ENCODE measurements around the gene ZFX. TPM values are rescaled to one million over a fixed set of nuclear protein-coding genes. Genes with fewer than 3 reads are reported as not detected.
"Not testable (repeated sequence)": the region's sequence is repeated elsewhere in the genome, so short reads cannot be mapped to it uniquely, and the experiment has no call there.

ZFX gene
- total RNA-seq (2014; rRNA removed; shearing (Covaris generic)) = 22.6 and 27.5 TPM in 2 replicates

- Histone ChIP-seq H3K4me1 (peaks cover 18% of the 10 kb centered on the region), H3K27me3 (no peaks in the 10 kb centered on the region), H3K4me3 (peak within 1 kb of the TSS; percentile 69), H3K36me3 (peaks cover 8% of the 10 kb centered on the region), H3K27ac (peak within 1 kb of the TSS; percentile 97), H3K9me3 (replicated peaks) (no peaks in the 10 kb centered on the region)
- DNase-seq = peak; percentile 54 to 69
Measured at GRCh38 chrX:24149351-24150050, at the start of gene ZFX. TSS of gene ZFX (plus strand) at chrX:24149729. CDS start at chrX:24172743, 23,014 bp downstream.

DNA sequence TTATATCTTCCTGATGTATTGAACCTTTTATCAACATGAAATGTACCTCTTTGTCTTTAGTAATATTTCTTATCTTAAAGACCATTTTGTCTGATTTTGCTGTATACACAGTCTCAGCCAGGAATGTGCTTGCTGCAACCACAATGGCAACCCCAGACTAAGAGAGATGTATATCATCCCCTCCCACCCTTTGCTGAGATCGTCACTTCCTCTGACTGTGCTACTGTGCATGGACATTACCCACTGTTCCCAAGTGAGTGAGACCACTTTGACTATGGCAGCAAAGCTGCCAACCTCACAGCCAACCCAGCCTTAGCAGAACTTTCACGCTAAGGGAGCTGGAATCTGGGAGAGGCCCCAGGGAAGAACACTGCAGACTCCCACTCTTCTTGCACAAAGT, 48.8 kb upstream of the ZFX start:
- Histone ChIP-seq H3K27me3 (no peaks in the 10 kb centered on the region), H3K36me3 (no peaks in the 10 kb centered on the region), H3K4me3 (no peak overlapping the region), H3K9me3 (replicated peaks) (no peaks in the 10 kb centered on the region), H3K4me1 (no peaks in the 10 kb centered on the region; the same call in 1 of the 2 replicates), H3K27ac (no peak overlapping the region)
- no peak for DNase-seq

DNA sequence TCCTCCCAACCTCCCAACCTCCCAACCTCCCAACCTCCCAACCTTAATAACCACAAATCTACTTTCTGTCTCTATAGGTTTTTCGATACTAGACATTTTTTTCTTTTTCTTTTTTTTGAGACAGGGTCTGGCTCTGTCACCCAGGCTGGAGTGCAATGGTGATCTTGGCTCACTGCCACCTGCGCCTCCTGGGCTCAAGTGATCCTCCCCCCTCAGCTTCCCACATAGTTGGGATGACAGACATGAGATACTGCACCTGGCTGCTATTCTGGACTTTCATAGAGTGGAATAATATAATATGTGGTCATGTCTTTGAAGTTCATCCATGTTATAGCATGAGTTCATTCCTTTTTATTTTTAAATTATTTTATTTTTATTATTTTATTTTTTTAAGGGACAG, 39.5 kb upstream of the ZFX start:
- H3K4me3 ChIP-seq = no peak overlapping the region
- DNase-seq = peak in 1 of 2 experiments; percentile 22
- no peaks in the 10 kb centered on the region for H3K4me1 ChIP-seq
- no peak overlapping the region for H3K27ac ChIP-seq
- H3K9me3 ChIP-seq (replicated peaks) = no peaks in the 10 kb centered on the region
- H3K36me3 ChIP-seq = no peaks in the 10 kb centered on the region
- no peaks in the 10 kb centered on the region for H3K27me3 ChIP-seq

- DNase-seq = no peak
- Histone ChIP-seq H3K9me3 (replicated peaks) (no peaks in the 10 kb centered on the region), H3K27ac (no peak overlapping the region), H3K4me1 (no peaks in the 10 kb centered on the region), H3K36me3 (no peaks in the 10 kb centered on the region), H3K4me3 (no peak overlapping the region), H3K27me3 (no peaks in the 10 kb centered on the region)
Measured at GRCh38 chrX:24113181-24113580, 36.3 kb upstream of the ZFX start.

DNA sequence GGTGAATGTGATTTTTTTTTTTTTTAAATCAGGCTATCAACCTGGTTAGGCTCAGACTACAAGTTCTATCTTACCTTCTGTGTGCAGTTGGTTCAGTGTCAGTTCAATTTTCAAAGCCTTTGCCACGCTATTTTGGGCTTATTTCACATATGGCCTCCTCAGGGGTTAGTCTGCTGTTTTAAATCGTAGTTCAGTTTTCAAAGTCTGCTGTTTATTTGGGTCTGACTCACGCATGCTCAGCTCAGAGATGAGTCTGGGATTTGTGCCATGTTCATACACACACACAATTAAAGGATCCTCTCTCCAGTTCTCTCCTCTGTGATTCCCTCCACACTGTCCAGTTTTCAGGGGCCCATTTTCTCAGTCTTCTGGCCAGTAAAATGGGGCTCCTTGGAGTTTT, 32.3 kb upstream of the ZFX start:
- H3K27ac ChIP-seq = no peak overlapping the region
- no peaks in the 10 kb centered on the region for H3K27me3 ChIP-seq
- H3K36me3 ChIP-seq = no peaks in the 10 kb centered on the region
- no peak for DNase-seq
- no peak overlapping the region for H3K4me3 ChIP-seq
- no peaks in the 10 kb centered on the region for H3K4me1 ChIP-seq
- no peaks in the 10 kb centered on the region for H3K9me3 ChIP-seq (replicated peaks)

DNA sequence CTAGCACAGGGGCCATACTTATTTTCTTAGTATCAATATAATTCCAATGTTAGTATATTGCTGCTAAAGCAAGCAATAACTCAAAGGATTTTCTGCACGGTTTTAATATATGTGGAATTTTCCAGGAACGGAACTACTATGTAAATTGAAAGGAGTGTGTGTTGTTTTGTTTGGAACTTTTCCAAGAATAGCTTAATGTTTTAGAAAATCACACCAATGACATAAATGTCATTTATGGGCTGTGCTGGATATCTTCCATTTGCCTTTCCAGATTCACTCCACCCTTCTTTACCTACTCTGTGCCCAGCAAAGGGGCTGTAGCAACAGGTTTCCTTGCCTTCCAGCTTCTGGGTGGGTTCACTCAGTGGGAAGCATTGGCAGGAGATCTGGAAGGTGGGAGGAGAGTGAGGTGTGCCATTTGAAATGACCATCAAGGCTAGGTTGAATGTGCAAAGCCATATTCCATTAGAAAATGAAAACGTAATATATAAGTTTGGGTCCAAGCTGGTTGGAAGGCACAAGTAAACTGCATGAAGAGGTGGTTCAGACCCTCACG, 25.2 kb upstream of the ZFX start:
- Histone ChIP-seq H3K27ac (no peak overlapping the region), H3K9me3 (replicated peaks) (no peaks in the 10 kb centered on the region), H3K4me1 (no peaks in the 10 kb centered on the region), H3K27me3 (no peaks in the 10 kb centered on the region), H3K36me3 (no peaks in the 10 kb centered on the region), H3K4me3 (no peak overlapping the region)
- DNase-seq = peak in 1 of 2 experiments; percentile 3

GRCh38 chrX:24125028-24125612, 24.4 kb upstream of the ZFX start:
- Histone ChIP-seq H3K27ac (no peak overlapping the region), H3K9me3 (replicated peaks) (no peaks in the 10 kb centered on the region), H3K27me3 (no peaks in the 10 kb centered on the region), H3K4me3 (no peak overlapping the region), H3K36me3 (no peaks in the 10 kb centered on the region), H3K4me1 (no peaks in the 10 kb centered on the region)
- DNase-seq = no peak

DNA sequence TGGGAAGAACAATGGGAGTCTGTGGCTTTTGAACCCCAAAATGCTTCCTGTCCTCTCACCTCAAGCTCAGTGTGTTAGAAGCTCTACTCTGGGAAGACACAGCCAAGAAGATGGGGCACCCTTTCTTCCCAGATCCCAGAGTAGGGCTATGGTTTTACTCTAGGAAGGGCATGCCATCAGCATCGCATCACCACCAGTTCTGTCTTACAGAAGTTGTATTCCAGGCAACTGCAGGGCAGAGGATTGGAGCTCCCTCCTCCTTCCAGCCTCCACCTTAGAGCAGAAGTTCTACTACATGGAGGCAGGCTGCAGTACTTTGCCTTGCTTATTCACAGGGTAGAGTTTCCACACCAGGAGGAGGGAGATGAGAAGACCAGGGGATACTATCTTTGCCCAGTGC, 18.1 kb upstream of the ZFX start:
- no peaks in the 10 kb centered on the region for H3K27me3 ChIP-seq
- H3K9me3 ChIP-seq (replicated peaks) = no peaks in the 10 kb centered on the region
- H3K4me1 ChIP-seq = no peaks in the 10 kb centered on the region
- H3K36me3 ChIP-seq = no peaks in the 10 kb centered on the region
- H3K27ac ChIP-seq = no peak overlapping the region
- H3K4me3 ChIP-seq = no peak overlapping the region
- DNase-seq = no peak

GRCh38 chrX:24133312-24133711, 16.2 kb upstream of the ZFX start:
- H3K27me3 ChIP-seq = no peaks in the 10 kb centered on the region
- H3K9me3 ChIP-seq (replicated peaks) = no peaks in the 10 kb centered on the region
- H3K4me1 ChIP-seq = no peaks in the 10 kb centered on the region
- no peak overlapping the region for H3K27ac ChIP-seq
- no peak for DNase-seq
- no peak overlapping the region for H3K4me3 ChIP-seq
- H3K36me3 ChIP-seq = no peaks in the 10 kb centered on the region

GRCh38 chrX:24135768-24136167, 13.8 kb upstream of the ZFX start:
- not testable (repeated sequence) for H3K9me3 ChIP-seq (replicated peaks); H3K4me1 ChIP-seq; H3K4me3 ChIP-seq; H3K27me3 ChIP-seq; H3K27ac ChIP-seq; H3K36me3 ChIP-seq; DNase-seq

GRCh38 chrX:24137192-24137591, 12.3 kb upstream of the ZFX start:
- Histone ChIP-seq H3K4me1 (no peaks in the 10 kb centered on the region), H3K4me3 (no peak overlapping the region), H3K9me3 (replicated peaks) (no peaks in the 10 kb centered on the region), H3K36me3 (no peaks in the 10 kb centered on the region), H3K27ac (no peak overlapping the region), H3K27me3 (no peaks in the 10 kb centered on the region)
- no peak for DNase-seq

DNA sequence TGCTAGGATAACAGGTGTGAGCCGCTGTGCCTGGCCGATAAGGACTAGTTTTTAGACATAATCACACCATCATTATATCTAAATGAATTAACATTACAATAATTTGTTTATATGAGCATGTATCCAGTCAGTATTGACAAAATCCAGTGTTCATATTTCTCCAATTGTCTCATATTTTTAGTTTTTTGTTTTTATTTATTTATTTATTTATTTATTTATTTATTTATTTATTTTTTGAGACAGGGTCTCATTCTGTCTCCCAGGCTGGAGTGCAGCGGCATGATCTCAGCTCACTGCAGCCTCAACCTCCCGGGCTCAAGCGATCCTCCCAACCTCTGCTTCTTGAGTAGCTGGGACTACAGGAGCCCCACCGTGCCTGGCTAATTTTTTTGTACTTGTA, 5.5 kb upstream of the ZFX start:
- H3K9me3 ChIP-seq (replicated peaks); H3K27ac ChIP-seq; H3K36me3 ChIP-seq; DNase-seq; H3K27me3 ChIP-seq; H3K4me3 ChIP-seq: not testable (repeated sequence)
- peaks cover 16% of the 10 kb centered on the region for H3K4me1 ChIP-seq

GRCh38 chrX:24144528-24144927, 5.0 kb upstream of the ZFX start:
- H3K4me3 ChIP-seq = no peak overlapping the region
- DNase-seq = no peak
- no peaks in the 10 kb centered on the region for H3K9me3 ChIP-seq (replicated peaks)
- no peak overlapping the region for H3K27ac ChIP-seq
- H3K4me1 ChIP-seq = peaks cover 16% of the 10 kb centered on the region
- no peaks in the 10 kb centered on the region for H3K36me3 ChIP-seq
- H3K27me3 ChIP-seq = no peaks in the 10 kb centered on the region

- no peaks in the 10 kb centered on the region for H3K36me3 ChIP-seq
- peak overlapping the region; percentile 41; the same call in 1 of the 2 replicates for H3K27ac ChIP-seq
- peak overlapping the region; percentile 38 for H3K4me3 ChIP-seq
- H3K27me3 ChIP-seq = no peaks in the 10 kb centered on the region
- H3K9me3 ChIP-seq (replicated peaks) = no peaks in the 10 kb centered on the region
- H3K4me1 ChIP-seq = peaks cover 16% of the 10 kb centered on the region
- DNase-seq = no peak
Measured at GRCh38 chrX:24145303-24146186, 4.0 kb upstream of the ZFX start.

All from SJCRH30 (cell line).